Measurements from ENCODE around the gene NUDCD3. TPM values are rescaled to one million over a fixed set of nuclear protein-coding genes. Genes with fewer than 3 reads are reported as not detected.
A peak's percentile ranks its signal among the peaks of the same experiment; 100 is the strongest.

NUDCD3 gene
- total and polyA plus RNA-seq, 7 donors, result 14.3 to 50.5 (median 37.2) TPM

- H3K9me3 ChIP-seq, result peaks cover 0 to 2% (median 0%) of the 10 kb centered on the region in 4 donors
- 86 to 92% methylated on average over 5 of the region's 5 CpGs for whole genome bisulfite sequencing, 2 donors
- no peaks in the 10 kb centered on the region for H3K27me3 ChIP-seq
- H3K27ac ChIP-seq, result no peak overlapping the region
- DNase-seq, result no peak
- H3K4me3 ChIP-seq, result no peak overlapping the region
- H3K4me1 ChIP-seq, result peaks cover 0 to 48% (median 34%) of the 10 kb centered on the region in 4 donors
- TF ChIP-seq POLR2A (IDR thresholded peaks at IDR 0.05) (no peak), EP300 (IDR thresholded peaks at IDR 0.05) (no peak), POLR2AphosphoS5 (IDR thresholded peaks at IDR 0.05) (no peak), CTCF (IDR thresholded peaks at IDR 0.05) (no peak)
- intact Hi-C loops (cut with DNase I), result no loop called here
- peaks cover 25 to 56% (median 34%) of the 10 kb centered on the region in 4 donors for H3K36me3 ChIP-seq
Measured at GRCh38 chr7:44484482-44485313, 5.8 kb downstream of the NUDCD3 start.

GRCh38 chr7:44482502-44483485 is 7.7 kb downstream of the NUDCD3 start:
- WGBS, 2 donors, result 99% methylated on average over 2 of the region's 2 CpGs
- intact Hi-C loops (cut with DNase I), result no loop called here
- Histone ChIP-seq H3K27me3 (no peaks in the 10 kb centered on the region), H3K4me1 (peaks cover 0 to 30% (median 18%) of the 10 kb centered on the region in 4 donors), H3K36me3 (peaks cover 29 to 74% (median 44%) of the 10 kb centered on the region in 4 donors), H3K4me3 (no peak overlapping the region), H3K27ac (no peak overlapping the region), H3K9me3 (peaks cover 0 to 2% (median 0%) of the 10 kb centered on the region in 4 donors)
- DNase-seq, result no peak
- TF ChIP-seq POLR2AphosphoS5 (IDR thresholded peaks at IDR 0.05) (no peak), POLR2A (IDR thresholded peaks at IDR 0.05) (no peak)

- peaks cover 13 to 73% (median 31%) of the 10 kb centered on the region in 4 donors for H3K36me3 ChIP-seq
- intact Hi-C loops (cut with DNase I), result loop anchor here (1.0 kb wide), 1 partner anchor 237 kb away; no protein-coding TSS in a partner anchor
- 32 to 77% methylated on average over 8 of the region's 8 CpGs for WGBS, 2 donors
Measured at GRCh38 chr7:44477938-44478337, 12.5 kb downstream of the NUDCD3 start.

GRCh38 chr7:44477063-44477830 is 13.2 kb downstream of the NUDCD3 start:
- WGBS, 2 donors, result 42 to 53% methylated on average over 6 of the region's 6 CpGs
- no peaks in the 10 kb centered on the region for H3K9me3 ChIP-seq
- DNase-seq, result no peak
- no peak overlapping the region for H3K4me3 ChIP-seq
- H3K36me3 ChIP-seq, result peaks cover 8 to 66% (median 26%) of the 10 kb centered on the region in 4 donors
- H3K4me1 ChIP-seq, result peaks cover 0 to 25% (median 9%) of the 10 kb centered on the region in 4 donors
- H3K27me3 ChIP-seq, result no peaks in the 10 kb centered on the region
- H3K27ac ChIP-seq, result no peak overlapping the region
- no peak for TF ChIP-seq POLR2AphosphoS5 (IDR thresholded peaks at IDR 0.05)
- peak; percentile 68 to 92 (median 76) for TF ChIP-seq CTCF (IDR thresholded peaks at IDR 0.05)
- intact Hi-C loops (cut with DNase I), result loop anchor here (1.0 kb wide), 1 partner anchor 236 kb away; no protein-coding TSS in a partner anchor

More at GRCh38 chr7:44477938-44478337, 12.5 kb downstream of the NUDCD3 start:
- no peak for DNase-seq
- Histone ChIP-seq H3K9me3 (no peaks in the 10 kb centered on the region), H3K4me3 (no peak overlapping the region), H3K27ac (no peak overlapping the region), H3K27me3 (no peaks in the 10 kb centered on the region), H3K4me1 (peaks cover 0 to 21% (median 7%) of the 10 kb centered on the region in 4 donors)
- TF ChIP-seq POLR2A (IDR thresholded peaks at IDR 0.05), result no peak
- TF ChIP-seq CTCF (IDR thresholded peaks at IDR 0.05), result no peak
- TF ChIP-seq POLR2AphosphoS5 (IDR thresholded peaks at IDR 0.05), result no peak
- TF ChIP-seq EP300 (IDR thresholded peaks at IDR 0.05), result no peak

All from sigmoid colon (tissue), 7 donors.